Esophagus muscularis mucosa (tissue), 4 donors: ENCODE measurements around the gene CUL7.

ENCODE experiments used
- EP300 ChIP-seq: sonication (generic); formaldehyde crosslinking; IDR thresholded peaks from one replicate; pipeline ENCODE4 v1.6.1; 2017; ENCODE audit warnings: antibody characterized with exemption
- POLR2A ChIP-seq: fragments of 450-650 bp; IDR thresholded peaks from one replicate; pipeline ENCODE4 v1.6.1; 2017; ENCODE audit warnings: antibody characterized with exemption, moderate library complexity, mild to moderate bottlenecking, low read depth
- POLR2AphosphoS5 ChIP-seq, 2 donors: sonication (generic); formaldehyde crosslinking; IDR thresholded peaks; one replicate each; pipeline ENCODE4 v1.6.1; 2017; ENCODE audit warnings: antibody characterized with exemption in 2 of 2
- TF ChIP-seq, protein P1 (sequence below), 3 experiments: fragments of 200-600 bp in 2 of 3; fragments of 450-650 bp in 1 of 3; sonication (generic) in 2 of 3; IDR thresholded peaks; one replicate each; pipeline ENCODE4 v1.5.1; 2017 to 2019; ENCODE audit warnings: antibody characterized with exemption in 3 of 3, mild to moderate bottlenecking in 2 of 3, moderate library complexity in 1 of 3

DNA sequence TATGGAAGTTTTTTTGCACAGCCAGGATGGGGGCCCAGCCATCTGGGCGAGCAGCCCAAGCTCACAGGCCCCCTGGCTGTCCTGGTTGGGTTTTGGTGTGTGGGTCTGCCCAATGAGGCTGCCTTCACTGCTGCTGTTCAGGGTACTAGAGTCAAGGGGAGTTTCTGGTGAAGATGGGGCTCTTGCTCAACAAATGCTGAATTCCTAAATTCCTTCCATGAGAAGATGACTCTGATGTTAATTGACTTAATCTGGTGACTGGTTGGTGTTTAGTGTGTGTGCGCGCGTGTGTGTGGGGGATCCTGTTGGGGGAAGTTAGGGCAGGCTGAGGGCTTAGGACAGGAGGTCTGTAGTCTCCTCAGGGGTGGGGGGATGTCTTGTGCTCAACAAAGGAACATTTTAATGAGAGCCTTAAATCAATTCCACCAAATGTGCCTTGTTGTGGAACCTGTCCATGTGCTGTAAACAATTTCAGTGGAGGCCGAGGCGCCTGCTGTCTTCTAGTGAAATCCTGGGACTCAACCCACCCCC, 24.4 kb upstream of the CUL7 start:
- TF ChIP-seq POLR2AphosphoS5 (IDR thresholded peaks at IDR 0.05) (no peak), POLR2A (no peak), EP300 (no peak)
- TF ChIP-seq, protein P1, sequence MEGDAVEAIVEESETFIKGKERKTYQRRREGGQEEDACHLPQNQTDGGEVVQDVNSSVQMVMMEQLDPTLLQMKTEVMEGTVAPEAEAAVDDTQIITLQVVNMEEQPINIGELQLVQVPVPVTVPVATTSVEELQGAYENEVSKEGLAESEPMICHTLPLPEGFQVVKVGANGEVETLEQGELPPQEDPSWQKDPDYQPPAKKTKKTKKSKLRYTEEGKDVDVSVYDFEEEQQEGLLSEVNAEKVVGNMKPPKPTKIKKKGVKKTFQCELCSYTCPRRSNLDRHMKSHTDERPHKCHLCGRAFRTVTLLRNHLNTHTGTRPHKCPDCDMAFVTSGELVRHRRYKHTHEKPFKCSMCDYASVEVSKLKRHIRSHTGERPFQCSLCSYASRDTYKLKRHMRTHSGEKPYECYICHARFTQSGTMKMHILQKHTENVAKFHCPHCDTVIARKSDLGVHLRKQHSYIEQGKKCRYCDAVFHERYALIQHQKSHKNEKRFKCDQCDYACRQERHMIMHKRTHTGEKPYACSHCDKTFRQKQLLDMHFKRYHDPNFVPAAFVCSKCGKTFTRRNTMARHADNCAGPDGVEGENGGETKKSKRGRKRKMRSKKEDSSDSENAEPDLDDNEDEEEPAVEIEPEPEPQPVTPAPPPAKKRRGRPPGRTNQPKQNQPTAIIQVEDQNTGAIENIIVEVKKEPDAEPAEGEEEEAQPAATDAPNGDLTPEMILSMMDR (IDR thresholded peaks at IDR 0.05), result no peak
